Breast epithelium (tissue), 3 donors: ENCODE data around the gene GMPR.

Source experiments
- CTCF ChIP-seq, 3 donors: fragments of 450-650 bp; IDR thresholded peaks; one replicate each; pipeline ENCODE4 v1.5.1; 2016 to 2017; ENCODE audit warnings: antibody characterized with exemption in 3 of 3, mild to moderate bottlenecking in 3 of 3, moderate library complexity in 3 of 3
- POLR2A ChIP-seq: fragments of 450-650 bp; IDR thresholded peaks from one replicate; pipeline ENCODE4 v1.6.1; 2016; ENCODE audit warnings: antibody characterized with exemption, mild to moderate bottlenecking, moderate library complexity

GRCh38 chr6:16258709-16259075, 20.3 kb downstream of the GMPR start:
- TF ChIP-seq CTCF (IDR thresholded peaks at IDR 0.05) (no peak), POLR2A (no peak)
